C4-2B (cell line): ENCODE data around the gene MUC13.

Source experiments
- H3K27ac ChIP-seq: fragments of 450-650 bp; 2 replicates; pipeline ENCODE4 v1.5.1; 2017
- ZFX ChIP-seq: fragments of 450-650 bp; IDR thresholded peaks from 2 replicates; pipeline ENCODE4 v1.6.1; 2017
- TF ChIP-seq, protein P1 (sequence below): fragments of 450-650 bp; conservative IDR thresholded peaks from 2 replicates; pipeline ENCODE4 v1.5.1; 2017; ENCODE audit warnings: mild to moderate bottlenecking

MUC13 gene

DNA sequence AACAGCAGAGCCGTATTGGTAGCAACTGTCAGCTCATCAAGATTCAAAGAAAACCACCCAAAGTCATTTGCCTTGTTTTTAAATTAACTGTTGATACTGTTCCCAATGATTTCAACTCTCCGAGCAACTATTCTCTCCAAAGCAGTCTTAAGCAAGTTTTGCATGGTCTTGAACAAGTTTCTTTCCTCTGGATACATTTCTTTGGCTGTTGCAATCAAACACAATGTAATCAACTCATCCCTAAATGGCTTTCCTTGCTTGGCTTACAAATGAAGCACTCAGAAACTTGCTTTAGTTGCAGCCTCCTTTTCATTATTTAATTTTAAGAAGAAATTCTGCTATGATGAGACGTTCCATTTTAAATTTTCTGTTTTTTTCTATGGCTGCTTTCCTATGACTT lies 15.5 kb upstream of the MUC13 start:
- no peak overlapping the region for H3K27ac ChIP-seq
- no peak for TF ChIP-seq ZFX
- TF ChIP-seq, protein P1, sequence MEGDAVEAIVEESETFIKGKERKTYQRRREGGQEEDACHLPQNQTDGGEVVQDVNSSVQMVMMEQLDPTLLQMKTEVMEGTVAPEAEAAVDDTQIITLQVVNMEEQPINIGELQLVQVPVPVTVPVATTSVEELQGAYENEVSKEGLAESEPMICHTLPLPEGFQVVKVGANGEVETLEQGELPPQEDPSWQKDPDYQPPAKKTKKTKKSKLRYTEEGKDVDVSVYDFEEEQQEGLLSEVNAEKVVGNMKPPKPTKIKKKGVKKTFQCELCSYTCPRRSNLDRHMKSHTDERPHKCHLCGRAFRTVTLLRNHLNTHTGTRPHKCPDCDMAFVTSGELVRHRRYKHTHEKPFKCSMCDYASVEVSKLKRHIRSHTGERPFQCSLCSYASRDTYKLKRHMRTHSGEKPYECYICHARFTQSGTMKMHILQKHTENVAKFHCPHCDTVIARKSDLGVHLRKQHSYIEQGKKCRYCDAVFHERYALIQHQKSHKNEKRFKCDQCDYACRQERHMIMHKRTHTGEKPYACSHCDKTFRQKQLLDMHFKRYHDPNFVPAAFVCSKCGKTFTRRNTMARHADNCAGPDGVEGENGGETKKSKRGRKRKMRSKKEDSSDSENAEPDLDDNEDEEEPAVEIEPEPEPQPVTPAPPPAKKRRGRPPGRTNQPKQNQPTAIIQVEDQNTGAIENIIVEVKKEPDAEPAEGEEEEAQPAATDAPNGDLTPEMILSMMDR: no peak

GRCh38 chr3:124942613-124943012 lies 8.1 kb upstream of the MUC13 start:
- no peak overlapping the region for H3K27ac ChIP-seq
- TF ChIP-seq, protein P1: no peak
- no peak for TF ChIP-seq ZFX

GRCh38 chr3:124941771-124942170 lies 7.2 kb upstream of the MUC13 start:
- H3K27ac ChIP-seq: no peak overlapping the region
- TF ChIP-seq, protein P1: no peak
- TF ChIP-seq ZFX: no peak

- H3K27ac ChIP-seq: no peak overlapping the region
- no peak for TF ChIP-seq ZFX
- TF ChIP-seq, protein P1: no peak
Measured at GRCh38 chr3:124939661-124940060, 5.1 kb upstream of the MUC13 start.

GRCh38 chr3:124938896-124939295 lies 4.3 kb upstream of the MUC13 start:
- TF ChIP-seq, protein P1: no peak
- no peak for TF ChIP-seq ZFX
- no peak overlapping the region for H3K27ac ChIP-seq

DNA sequence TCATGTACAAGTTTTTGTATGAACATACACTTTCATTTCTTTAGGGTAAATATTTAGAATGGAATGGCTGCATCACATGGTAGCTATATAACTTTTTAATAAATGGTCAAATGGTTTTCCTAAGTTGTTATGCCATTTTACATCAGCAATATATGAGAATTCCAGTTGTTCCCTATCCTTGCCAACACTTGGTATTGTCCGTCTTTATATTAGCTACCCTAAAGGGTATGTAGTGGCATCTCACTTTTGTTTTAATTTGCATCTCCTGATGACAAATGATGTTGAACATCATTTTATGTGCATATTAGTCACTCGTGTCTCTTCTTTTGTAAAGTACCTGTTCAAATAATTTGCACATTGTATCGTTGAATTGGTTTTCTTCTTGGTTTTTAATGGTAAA lies 2.5 kb upstream of the MUC13 start:
- no peak overlapping the region for H3K27ac ChIP-seq
- TF ChIP-seq, protein P1: no peak
- no peak for TF ChIP-seq ZFX

DNA sequence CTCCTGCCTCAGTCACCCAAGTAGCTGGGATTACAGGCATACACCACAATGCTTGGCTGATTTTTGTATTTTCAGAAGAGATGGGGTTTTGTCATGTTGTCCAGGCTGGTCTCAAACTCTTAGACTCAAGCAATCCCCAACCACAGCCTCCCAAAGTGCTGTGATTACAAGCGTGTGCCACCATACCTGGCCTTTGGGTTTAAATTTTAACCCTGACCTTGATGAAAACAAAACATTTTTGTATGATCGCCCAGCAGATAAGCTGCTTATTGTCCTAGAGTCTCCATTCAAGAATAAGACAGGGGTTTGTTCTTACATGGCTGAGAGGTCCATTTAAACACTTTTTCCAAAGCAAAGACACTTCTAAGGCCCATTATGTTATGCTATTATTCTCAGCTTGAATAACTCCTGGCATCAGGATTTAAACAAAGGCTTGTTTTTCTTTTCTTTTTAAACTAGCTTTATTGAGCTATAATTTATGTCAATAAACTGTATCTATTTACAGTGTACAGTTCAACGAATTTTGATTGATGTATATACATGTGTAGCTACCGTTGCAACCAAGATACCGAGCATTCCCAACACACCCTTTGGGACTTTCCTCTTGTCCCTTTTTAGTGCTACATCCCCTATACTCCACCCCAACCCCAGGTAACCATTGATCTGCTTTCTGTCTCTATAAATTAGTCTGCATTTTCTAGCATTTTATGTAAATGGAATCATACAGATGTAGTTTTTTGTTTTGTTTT lies 1.4 kb upstream of the MUC13 start:
- TF ChIP-seq, protein P1: no peak
- no peak for TF ChIP-seq ZFX
- H3K27ac ChIP-seq: no peak overlapping the region
